Suprapubic skin (tissue), 3 donors: ENCODE measurements around the gene METRNL.

Experiments used
- CTCF ChIP-seq, 2 donors: fragments of 200-600 bp in 1 of 2; fragments of 450-650 bp in 1 of 2; sonication (generic) in 1 of 2; IDR thresholded peaks; one replicate each; pipeline ENCODE4 v1.5.1; 2016 to 2019; ENCODE audit warnings: antibody characterized with exemption in 2 of 2, mild to moderate bottlenecking in 1 of 2, moderate library complexity in 1 of 2
- EP300 ChIP-seq: sonication (generic); formaldehyde crosslinking; IDR thresholded peaks from one replicate; pipeline ENCODE4 v1.6.1; 2017; ENCODE audit warnings: antibody characterized with exemption
- POLR2A ChIP-seq, 2 donors: fragments of 450-650 bp; IDR thresholded peaks; one replicate each; pipeline ENCODE4 v1.6.1; 2017; ENCODE audit warnings: antibody characterized with exemption in 2 of 2, mild to moderate bottlenecking in 2 of 2, moderate library complexity in 2 of 2

GRCh38 chr17:83096401-83097224 lies 17.2 kb downstream of the METRNL start:
- TF ChIP-seq POLR2A (IDR thresholded peaks at IDR 0.05): no peak
- TF ChIP-seq CTCF (IDR thresholded peaks at IDR 0.05): no peak
- no peak for TF ChIP-seq EP300
